T-helper 1 cell treated with Interleukin-12 subunit alpha and Interleukin-12 subunit beta and Interleukin-4 antibody, amounts not matched to agents 30 μg/mL and 1 μg/mL, for 36 hours (primary cell): ENCODE data around the gene GHRHR.

ENCODE experiments used
- H3K27ac Mint-ChIP-seq: one replicate; pipeline ENCODE4 v1.8.0; 2021; ENCODE audit warnings: mild to moderate bottlenecking, mixed read lengths
- H3K27me3 Mint-ChIP-seq: one replicate; pipeline ENCODE4 v1.8.0; 2021; ENCODE audit warnings: low read depth, mixed read lengths
- H3K36me3 Mint-ChIP-seq: one replicate; pipeline ENCODE4 v1.8.0; 2021; ENCODE audit warnings: low read depth, mixed read lengths
- H3K4me1 Mint-ChIP-seq: one replicate; pipeline ENCODE4 v1.8.0; 2021; ENCODE audit warnings: low read depth, mixed read lengths
- H3K4me3 Mint-ChIP-seq: one replicate; pipeline ENCODE4 v1.8.0; 2021; ENCODE audit warnings: mild to moderate bottlenecking, moderate library complexity, mixed read lengths
- H3K9me3 Mint-ChIP-seq: one replicate; pipeline ENCODE4 v1.8.0; 2021; ENCODE audit warnings: mixed read lengths

GHRHR gene

GRCh38 chr7:31004393-31004792, 40.6 kb downstream of the GHRHR start:
- Mint-ChIP-seq H3K4me1 (no peaks in the 10 kb centered on the region), H3K27ac (no peak overlapping the region), H3K4me3 (no peak overlapping the region), H3K36me3 (no peaks in the 10 kb centered on the region), H3K9me3 (no peaks in the 10 kb centered on the region), H3K27me3 (no peaks in the 10 kb centered on the region)

- no peaks in the 10 kb centered on the region for H3K9me3 Mint-ChIP-seq
- H3K4me1 Mint-ChIP-seq = peaks cover 2% of the 10 kb centered on the region
- no peak overlapping the region for H3K4me3 Mint-ChIP-seq
- H3K27ac Mint-ChIP-seq = no peak overlapping the region
- no peaks in the 10 kb centered on the region for H3K36me3 Mint-ChIP-seq
- peaks cover 16% of the 10 kb centered on the region for H3K27me3 Mint-ChIP-seq
Observed at GRCh38 chr7:31006857-31007256, 43.1 kb downstream of the GHRHR start.

- H3K36me3 Mint-ChIP-seq = no peaks in the 10 kb centered on the region
- H3K27me3 Mint-ChIP-seq = peaks cover 16% of the 10 kb centered on the region
- no peak overlapping the region for H3K4me3 Mint-ChIP-seq
- H3K27ac Mint-ChIP-seq = no peak overlapping the region
- no peaks in the 10 kb centered on the region for H3K9me3 Mint-ChIP-seq
- peaks cover 2% of the 10 kb centered on the region for H3K4me1 Mint-ChIP-seq
Observed at GRCh38 chr7:31007634-31008033, 43.9 kb downstream of the GHRHR start.

- Mint-ChIP-seq H3K4me3 (no peak overlapping the region), H3K27me3 (peaks cover 18% of the 10 kb centered on the region), H3K9me3 (no peaks in the 10 kb centered on the region), H3K4me1 (peaks cover 2% of the 10 kb centered on the region), H3K36me3 (no peaks in the 10 kb centered on the region), H3K27ac (no peak overlapping the region)
Observed at GRCh38 chr7:31014826-31015225, 51.1 kb downstream of the GHRHR start.

- Mint-ChIP-seq H3K4me3 (no peak overlapping the region), H3K4me1 (peaks cover 2% of the 10 kb centered on the region), H3K27ac (no peak overlapping the region), H3K36me3 (no peaks in the 10 kb centered on the region), H3K27me3 (peaks cover 4% of the 10 kb centered on the region), H3K9me3 (no peaks in the 10 kb centered on the region)
Observed at GRCh38 chr7:31017032-31017675, 53.4 kb downstream of the GHRHR start.

GRCh38 chr7:31017721-31018120, 54.0 kb downstream of the GHRHR start:
- H3K27me3 Mint-ChIP-seq = peaks cover 4% of the 10 kb centered on the region
- no peaks in the 10 kb centered on the region for H3K9me3 Mint-ChIP-seq
- H3K27ac Mint-ChIP-seq = no peak overlapping the region
- H3K36me3 Mint-ChIP-seq = no peaks in the 10 kb centered on the region
- H3K4me1 Mint-ChIP-seq = peaks cover 2% of the 10 kb centered on the region
- H3K4me3 Mint-ChIP-seq = no peak overlapping the region

- peaks cover 6% of the 10 kb centered on the region for H3K4me1 Mint-ChIP-seq
- no peaks in the 10 kb centered on the region for H3K36me3 Mint-ChIP-seq
- peaks cover 7% of the 10 kb centered on the region for H3K9me3 Mint-ChIP-seq
- no peak overlapping the region for H3K27ac Mint-ChIP-seq
- H3K27me3 Mint-ChIP-seq = no peaks in the 10 kb centered on the region
- no peak overlapping the region for H3K4me3 Mint-ChIP-seq
Observed at GRCh38 chr7:31019509-31019908, 55.8 kb downstream of the GHRHR start.

GRCh38 chr7:31020161-31020560, 56.4 kb downstream of the GHRHR start:
- Mint-ChIP-seq H3K9me3 (peaks cover 9% of the 10 kb centered on the region), H3K27ac (no peak overlapping the region), H3K4me3 (no peak overlapping the region)

GRCh38 chr7:31020652-31021051, 56.9 kb downstream of the GHRHR start:
- no peaks in the 10 kb centered on the region for H3K27me3 Mint-ChIP-seq
- no peak overlapping the region for H3K4me3 Mint-ChIP-seq
- H3K36me3 Mint-ChIP-seq = no peaks in the 10 kb centered on the region
- peaks cover 6% of the 10 kb centered on the region for H3K4me1 Mint-ChIP-seq
- no peak overlapping the region for H3K27ac Mint-ChIP-seq
- H3K9me3 Mint-ChIP-seq = peaks cover 9% of the 10 kb centered on the region

More at GRCh38 chr7:31020161-31020560, 56.4 kb downstream of the GHRHR start:
- Mint-ChIP-seq H3K36me3 (no peaks in the 10 kb centered on the region), H3K4me1 (peaks cover 6% of the 10 kb centered on the region), H3K27me3 (no peaks in the 10 kb centered on the region)

GRCh38 chr7:31022117-31022516, 58.4 kb downstream of the GHRHR start:
- no peaks in the 10 kb centered on the region for H3K27me3 Mint-ChIP-seq
- H3K27ac Mint-ChIP-seq = no peak overlapping the region
- H3K36me3 Mint-ChIP-seq = no peaks in the 10 kb centered on the region
- no peak overlapping the region for H3K4me3 Mint-ChIP-seq
- peaks cover 9% of the 10 kb centered on the region for H3K9me3 Mint-ChIP-seq
- peaks cover 8% of the 10 kb centered on the region for H3K4me1 Mint-ChIP-seq

- Mint-ChIP-seq H3K4me3 (no peak overlapping the region), H3K27me3 (no peaks in the 10 kb centered on the region), H3K4me1 (peaks cover 8% of the 10 kb centered on the region)
Observed at GRCh38 chr7:31022726-31023125, 59.0 kb downstream of the GHRHR start.

GRCh38 chr7:31023877-31024276, 60.1 kb downstream of the GHRHR start:
- Mint-ChIP-seq H3K4me1 (peaks cover 8% of the 10 kb centered on the region), H3K27ac (no peak overlapping the region), H3K36me3 (no peaks in the 10 kb centered on the region), H3K9me3 (peaks cover 9% of the 10 kb centered on the region), H3K4me3 (no peak overlapping the region), H3K27me3 (no peaks in the 10 kb centered on the region)

More at GRCh38 chr7:31022726-31023125, 59.0 kb downstream of the GHRHR start:
- peaks cover 9% of the 10 kb centered on the region for H3K9me3 Mint-ChIP-seq
- no peaks in the 10 kb centered on the region for H3K36me3 Mint-ChIP-seq
- no peak overlapping the region for H3K27ac Mint-ChIP-seq

GRCh38 chr7:31027161-31027965, 63.6 kb downstream of the GHRHR start:
- peaks cover 9% of the 10 kb centered on the region for H3K9me3 Mint-ChIP-seq
- peaks cover 6% of the 10 kb centered on the region for H3K4me1 Mint-ChIP-seq
- no peak overlapping the region for H3K27ac Mint-ChIP-seq
- no peaks in the 10 kb centered on the region for H3K27me3 Mint-ChIP-seq
- no peak overlapping the region for H3K4me3 Mint-ChIP-seq
- H3K36me3 Mint-ChIP-seq = no peaks in the 10 kb centered on the region

GRCh38 chr7:31028006-31028405, 64.3 kb downstream of the GHRHR start:
- H3K27me3 Mint-ChIP-seq = no peaks in the 10 kb centered on the region
- peaks cover 6% of the 10 kb centered on the region for H3K4me1 Mint-ChIP-seq
- peaks cover 9% of the 10 kb centered on the region for H3K9me3 Mint-ChIP-seq
- no peak overlapping the region for H3K4me3 Mint-ChIP-seq
- H3K36me3 Mint-ChIP-seq = no peaks in the 10 kb centered on the region
- H3K27ac Mint-ChIP-seq = no peak overlapping the region

GRCh38 chr7:31028417-31028992, 64.8 kb downstream of the GHRHR start:
- Mint-ChIP-seq H3K9me3 (peaks cover 9% of the 10 kb centered on the region), H3K4me1 (peaks cover 6% of the 10 kb centered on the region), H3K4me3 (no peak overlapping the region), H3K27me3 (no peaks in the 10 kb centered on the region), H3K36me3 (no peaks in the 10 kb centered on the region), H3K27ac (no peak overlapping the region)
